Astrocyte of the spinal cord (primary cell): ENCODE data around the gene TXNRD2.
"Not testable (repeated sequence)": the region's sequence is repeated elsewhere in the genome, so short reads cannot be mapped to it uniquely, and the experiment has no call there.

ENCODE experiments used
- DNase-seq: peaks from one replicate; pipeline ENCODE4 v3.0.0; 2011; ENCODE audit warnings: low read depth, low spot score
- H3K4me3 ChIP-seq: 2 replicates; pipeline ENCODE4 v1.5.1; 2011; ENCODE audit warnings: low read depth, mild to moderate bottlenecking, low read length, moderate library complexity
- CTCF ChIP-seq: IDR thresholded peaks from 2 replicates; pipeline ENCODE4 v1.5.1; 2012; ENCODE audit warnings: low read depth, mild to moderate bottlenecking, low read length, inconsistent platforms
- in situ Hi-C: cut with HindIII; loops from 2 replicates; pipeline ENCODE4 v1.10.0; 2017; ENCODE audit warnings: low sequenced_read_pairs

TXNRD2 gene

GRCh38 chr22:19932367-19933206, 9.0 kb downstream of the TXNRD2 start:
- H3K4me3 ChIP-seq, result no peak overlapping the region
- in situ Hi-C loops, result no loop called here
- no peak for DNase-seq
- no peak for TF ChIP-seq CTCF

DNA sequence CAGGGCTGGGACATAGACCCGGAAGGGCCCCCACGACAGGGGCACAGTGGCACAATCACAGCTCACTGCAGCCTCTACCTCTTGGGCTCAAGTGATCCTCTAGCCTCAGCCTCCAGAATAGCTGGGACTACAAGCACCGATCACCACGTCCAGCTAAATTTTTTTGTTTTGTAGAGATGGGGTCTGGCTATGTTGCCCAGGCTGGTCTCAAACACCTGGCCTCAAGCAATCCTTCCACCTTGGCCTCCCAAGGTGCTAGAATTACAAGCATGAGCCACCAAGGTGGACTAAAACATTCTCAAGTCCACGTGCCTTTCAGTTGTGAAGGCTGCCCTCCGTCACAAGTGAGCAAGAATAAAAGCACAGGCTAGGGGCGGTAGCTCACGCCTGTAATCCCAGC, 10.1 kb downstream of the TXNRD2 start:
- in situ Hi-C loops, result no loop called here
- H3K4me3 ChIP-seq, result no peak overlapping the region
- no peak for TF ChIP-seq CTCF
- DNase-seq, result no peak

DNA sequence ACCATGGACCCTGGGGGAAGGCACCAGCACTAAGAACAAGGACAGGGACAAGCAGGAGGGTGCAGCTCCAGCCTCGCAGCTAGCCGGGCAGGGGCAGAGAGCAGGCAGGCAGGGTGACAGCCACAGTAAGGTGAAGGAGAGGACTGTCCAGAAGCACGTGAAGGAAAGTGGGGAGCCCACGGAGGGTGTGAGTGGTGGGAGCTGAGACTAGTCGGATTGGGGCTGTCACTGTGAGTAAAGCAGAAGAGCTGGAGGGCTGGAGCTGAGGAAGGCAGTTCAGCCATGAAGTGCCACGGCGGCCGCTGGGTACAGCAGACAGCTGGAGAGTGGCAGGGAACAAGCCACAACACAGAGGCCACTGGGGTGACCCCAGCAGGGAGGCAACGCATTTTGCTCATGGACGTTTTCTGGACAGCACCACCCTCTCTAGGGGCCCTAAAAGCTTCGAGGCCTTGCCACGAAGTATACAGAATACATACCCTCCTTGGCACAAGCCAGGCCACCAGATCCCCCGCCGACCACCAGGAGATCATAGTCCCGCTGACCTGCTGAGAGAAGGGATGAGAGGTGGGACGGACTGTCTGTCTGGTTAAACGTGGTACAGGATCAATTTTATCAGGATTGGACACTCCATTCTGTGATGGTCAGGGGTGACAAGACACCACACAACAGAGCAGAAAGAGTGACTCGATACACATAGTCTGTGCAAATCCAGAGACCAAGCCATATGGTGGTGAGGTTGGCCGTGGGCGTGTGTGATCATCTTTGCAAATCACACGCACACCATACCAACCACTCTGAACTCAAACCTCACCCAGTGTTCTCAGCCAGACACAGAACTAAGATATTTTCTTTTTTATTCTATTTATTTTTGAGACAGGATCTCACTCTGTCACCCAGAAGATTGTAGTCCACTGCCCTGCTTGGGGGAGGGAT, 10.8 kb downstream of the TXNRD2 start:
- TF ChIP-seq CTCF, result no peak
- no peak for DNase-seq
- in situ Hi-C loops, result no loop called here
- no peak overlapping the region for H3K4me3 ChIP-seq

- H3K4me3 ChIP-seq, result no peak overlapping the region
- no peak for TF ChIP-seq CTCF
- in situ Hi-C loops, result no loop called here
- DNase-seq, result no peak
These were observed 11.8 kb downstream of the TXNRD2 start for GRCh38 chr22:19929586-19930550.

- TF ChIP-seq CTCF, result no peak
- no peak for DNase-seq
- in situ Hi-C loops, result no loop called here
- H3K4me3 ChIP-seq, result no peak overlapping the region
These were observed 13.4 kb downstream of the TXNRD2 start for GRCh38 chr22:19928207-19928606.

DNA sequence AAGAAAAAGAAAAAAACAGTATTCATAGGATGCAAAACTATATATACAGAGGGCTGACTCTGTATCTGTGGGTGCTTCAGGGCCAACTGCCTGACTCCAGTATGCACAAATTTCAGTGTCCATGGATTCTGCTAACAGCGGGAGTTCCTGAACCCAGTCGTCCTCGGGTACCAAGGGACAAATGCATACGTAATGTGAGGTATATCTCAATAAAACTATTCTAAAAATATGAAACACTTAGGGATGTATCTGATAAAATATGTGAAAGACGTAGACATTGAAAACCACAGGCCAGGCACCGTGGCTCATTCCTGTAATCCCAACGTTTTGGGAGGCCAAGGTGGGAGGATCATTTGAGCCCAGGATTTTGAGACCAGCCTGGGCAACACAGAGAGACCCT, 13.9 kb downstream of the TXNRD2 start:
- in situ Hi-C loops, result no loop called here
- TF ChIP-seq CTCF, result no peak
- DNase-seq, result no peak
- H3K4me3 ChIP-seq, result no peak overlapping the region

GRCh38 chr22:19926028-19926427, 15.6 kb downstream of the TXNRD2 start:
- H3K4me3 ChIP-seq, DNase-seq, in situ Hi-C loops: not testable (repeated sequence)
